Measurements from ENCODE around the gene JPH4. TPM values are rescaled to one million over a fixed set of nuclear protein-coding genes. Genes with fewer than 3 reads are reported as not detected.
"Not testable (repeated sequence)": the region's sequence is repeated elsewhere in the genome, so short reads cannot be mapped to it uniquely, and the experiment has no call there.

JPH4 gene
- total RNA-seq, 1 donor from 2014 or later: 1.1 TPM

DNA sequence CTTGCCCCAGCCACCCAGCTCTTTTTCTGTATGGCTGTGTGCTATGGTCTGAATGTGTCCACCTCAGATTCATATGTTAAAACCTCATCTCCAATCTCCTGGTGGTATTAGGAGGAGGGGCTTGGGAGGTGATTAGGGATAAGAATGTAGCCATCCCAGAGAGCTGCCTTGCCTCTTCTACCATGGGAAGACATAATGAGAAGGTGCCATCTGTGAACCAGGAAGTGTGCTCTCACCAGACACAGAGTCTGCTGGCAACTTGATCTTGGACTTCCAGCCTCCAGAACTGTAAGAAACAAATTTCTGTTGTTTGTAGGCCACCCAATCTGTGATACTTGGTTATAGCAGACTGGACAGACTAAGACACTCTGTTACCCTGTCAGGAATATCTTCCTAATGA is 22.8 kb upstream of the JPH4 start:
- TF ChIP-seq, protein P1, sequence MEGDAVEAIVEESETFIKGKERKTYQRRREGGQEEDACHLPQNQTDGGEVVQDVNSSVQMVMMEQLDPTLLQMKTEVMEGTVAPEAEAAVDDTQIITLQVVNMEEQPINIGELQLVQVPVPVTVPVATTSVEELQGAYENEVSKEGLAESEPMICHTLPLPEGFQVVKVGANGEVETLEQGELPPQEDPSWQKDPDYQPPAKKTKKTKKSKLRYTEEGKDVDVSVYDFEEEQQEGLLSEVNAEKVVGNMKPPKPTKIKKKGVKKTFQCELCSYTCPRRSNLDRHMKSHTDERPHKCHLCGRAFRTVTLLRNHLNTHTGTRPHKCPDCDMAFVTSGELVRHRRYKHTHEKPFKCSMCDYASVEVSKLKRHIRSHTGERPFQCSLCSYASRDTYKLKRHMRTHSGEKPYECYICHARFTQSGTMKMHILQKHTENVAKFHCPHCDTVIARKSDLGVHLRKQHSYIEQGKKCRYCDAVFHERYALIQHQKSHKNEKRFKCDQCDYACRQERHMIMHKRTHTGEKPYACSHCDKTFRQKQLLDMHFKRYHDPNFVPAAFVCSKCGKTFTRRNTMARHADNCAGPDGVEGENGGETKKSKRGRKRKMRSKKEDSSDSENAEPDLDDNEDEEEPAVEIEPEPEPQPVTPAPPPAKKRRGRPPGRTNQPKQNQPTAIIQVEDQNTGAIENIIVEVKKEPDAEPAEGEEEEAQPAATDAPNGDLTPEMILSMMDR (IDR thresholded peaks at IDR 0.05; ENCODE audit: insufficient read depth, low read length, poor library complexity, severe bottlenecking): no peak
- H3K36me3 ChIP-seq (ENCODE audit: control insufficient read depth, insufficient read depth, low read length): no peaks in the 10 kb centered on the region
- H3K4me3 ChIP-seq (ENCODE audit: low read depth, low read length): no peak overlapping the region
- H3K27me3 ChIP-seq (ENCODE audit: control insufficient read depth, insufficient read depth, low read length): no peaks in the 10 kb centered on the region
- DNase-seq (ENCODE audit: low read depth): no peak

DNA sequence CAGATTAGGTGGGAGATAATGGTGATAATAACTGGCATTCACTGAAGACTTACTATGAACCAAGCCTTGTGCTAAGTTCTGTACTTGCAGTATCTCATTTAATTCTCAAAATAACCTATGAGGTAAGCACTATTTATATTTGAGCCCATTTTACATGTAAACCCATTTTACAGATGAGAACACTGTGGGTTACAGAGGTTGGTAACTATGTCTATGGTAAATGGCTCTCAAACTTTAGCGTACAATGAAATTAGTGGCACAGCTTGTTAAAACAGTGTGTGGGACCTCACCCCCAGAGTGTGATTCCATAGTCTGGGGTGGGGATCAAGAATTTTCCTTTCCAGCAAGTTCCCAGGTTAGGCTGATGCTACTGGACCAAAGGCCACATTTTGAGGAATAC is 22.2 kb upstream of the JPH4 start:
- TF ChIP-seq, protein P1 (IDR thresholded peaks at IDR 0.05; ENCODE audit: insufficient read depth, low read length, poor library complexity, severe bottlenecking): no peak
- H3K36me3 ChIP-seq (ENCODE audit: control insufficient read depth, insufficient read depth, low read length): no peaks in the 10 kb centered on the region
- H3K27me3 ChIP-seq (ENCODE audit: control insufficient read depth, insufficient read depth, low read length): no peaks in the 10 kb centered on the region
- H3K4me3 ChIP-seq (ENCODE audit: low read depth, low read length): no peak overlapping the region
- DNase-seq (ENCODE audit: low read depth): no peak

DNA sequence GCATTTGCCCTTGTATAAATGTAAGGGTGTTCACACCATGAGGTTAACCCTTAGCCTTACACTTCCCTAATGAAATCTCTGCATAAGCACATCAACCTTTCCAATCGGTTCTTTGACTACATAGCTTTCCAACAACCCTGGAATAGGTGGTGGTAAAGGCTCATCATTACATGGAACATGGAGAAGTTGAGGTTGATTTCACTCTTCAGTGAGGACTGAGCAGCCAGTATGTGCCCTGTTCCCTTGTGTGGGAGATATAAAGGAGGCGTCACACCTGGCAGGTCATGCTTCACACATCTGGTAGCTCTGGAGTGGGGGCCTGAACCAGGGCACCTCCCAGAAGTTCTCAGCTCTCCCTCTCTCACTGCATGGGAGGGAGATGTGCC is 21.7 kb upstream of the JPH4 start:
- no peak for DNase-seq (ENCODE audit: low read depth)
- Histone ChIP-seq H3K4me3 (ENCODE audit: low read depth, low read length) (no peak overlapping the region), H3K36me3 (ENCODE audit: control insufficient read depth, insufficient read depth, low read length) (no peaks in the 10 kb centered on the region), H3K27me3 (ENCODE audit: control insufficient read depth, insufficient read depth, low read length) (no peaks in the 10 kb centered on the region)
- TF ChIP-seq, protein P1 (IDR thresholded peaks at IDR 0.05; ENCODE audit: insufficient read depth, low read length, poor library complexity, severe bottlenecking): no peak

DNA sequence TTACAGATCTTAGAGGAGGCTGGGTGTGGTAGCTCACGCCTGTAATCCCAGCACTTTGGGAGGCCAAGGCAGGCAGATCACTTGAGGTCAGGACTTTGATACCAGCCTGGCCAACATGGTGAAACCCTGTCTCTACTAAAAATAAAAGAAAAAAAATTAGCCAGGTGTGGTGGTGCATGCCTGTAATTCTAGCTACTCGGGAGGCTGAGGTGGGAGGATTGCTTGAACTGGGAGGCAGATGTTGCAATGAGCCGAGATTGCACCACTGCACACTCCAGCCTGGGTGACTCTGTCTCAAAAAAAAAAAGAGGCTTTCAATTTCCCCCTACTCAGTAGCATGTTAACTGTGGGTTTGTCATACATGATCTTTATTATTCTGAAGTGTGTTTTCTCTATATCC is 15.6 kb upstream of the JPH4 start:
- not testable (repeated sequence) for DNase-seq (ENCODE audit: low read depth); H3K36me3 ChIP-seq (ENCODE audit: control insufficient read depth, insufficient read depth, low read length); H3K4me3 ChIP-seq (ENCODE audit: low read depth, low read length); H3K27me3 ChIP-seq (ENCODE audit: control insufficient read depth, insufficient read depth, low read length)

DNA sequence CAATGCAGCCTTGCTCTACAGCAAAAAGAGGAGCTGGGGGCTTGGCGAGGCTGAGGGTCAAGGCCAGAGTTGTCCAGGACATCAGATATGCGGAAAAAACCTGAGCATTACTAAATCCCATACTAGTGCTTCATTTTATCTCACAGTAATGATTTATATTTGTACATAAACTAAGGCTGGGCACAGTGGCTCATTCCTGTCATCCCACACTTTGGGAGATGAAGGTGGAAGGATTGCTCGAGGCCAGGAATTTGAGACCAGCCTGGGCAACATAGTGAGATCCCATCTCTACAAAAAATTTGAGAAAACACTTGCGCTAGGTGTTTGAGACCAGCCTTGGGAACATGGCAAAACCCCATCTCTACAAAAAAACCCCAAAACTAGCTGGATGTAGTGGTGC is 11.6 kb upstream of the JPH4 start:
- H3K4me3 ChIP-seq (ENCODE audit: low read depth, low read length): no peak overlapping the region
- no peaks in the 10 kb centered on the region for H3K27me3 ChIP-seq (ENCODE audit: control insufficient read depth, insufficient read depth, low read length)
- DNase-seq (ENCODE audit: low read depth): no peak
- H3K36me3 ChIP-seq (ENCODE audit: control insufficient read depth, insufficient read depth, low read length): no peaks in the 10 kb centered on the region
- TF ChIP-seq, protein P1 (IDR thresholded peaks at IDR 0.05; ENCODE audit: insufficient read depth, low read length, poor library complexity, severe bottlenecking): no peak

DNA sequence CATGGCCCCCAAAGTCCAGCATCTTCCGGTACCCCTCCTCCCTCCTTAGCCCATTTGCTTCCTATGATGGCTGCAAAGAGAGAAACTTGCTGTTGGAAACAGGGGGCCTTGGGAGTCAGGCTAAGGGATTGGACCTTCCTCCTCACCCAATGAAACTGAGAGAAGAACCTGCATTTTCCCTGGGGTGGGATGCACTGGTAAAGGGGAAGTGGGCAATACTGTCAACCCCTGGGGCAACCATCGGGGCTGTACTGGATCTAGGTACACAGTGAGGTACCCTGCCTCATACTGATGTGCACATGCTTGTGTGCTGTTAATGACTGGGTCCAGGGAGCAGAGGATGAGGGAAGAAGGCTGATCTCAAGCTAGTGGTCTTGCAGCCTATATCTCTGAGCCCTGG is 11.0 kb upstream of the JPH4 start:
- no peaks in the 10 kb centered on the region for H3K36me3 ChIP-seq (ENCODE audit: control insufficient read depth, insufficient read depth, low read length)
- H3K27me3 ChIP-seq (ENCODE audit: control insufficient read depth, insufficient read depth, low read length): no peaks in the 10 kb centered on the region
- TF ChIP-seq, protein P1 (IDR thresholded peaks at IDR 0.05; ENCODE audit: insufficient read depth, low read length, poor library complexity, severe bottlenecking): no peak
- no peak for DNase-seq (ENCODE audit: low read depth)
- H3K4me3 ChIP-seq (ENCODE audit: low read depth, low read length): no peak overlapping the region
